HG02840 (cell line): ENCODE measurements around the gene HDAC1.
A peak's percentile ranks its signal among the peaks of the same experiment; 100 is the strongest.

Experiments used
- ATAC-seq: cut with Tn5 transposase; IDR thresholded peaks from one replicate; pipeline ENCODE4 v1.9.1; 2021; ENCODE audit warnings: mild to moderate bottlenecking, moderate library complexity, moderate number of reproducible peaks; ENCODE audit not compliant: unreplicated experiment, low FRiP score

HDAC1 gene

DNA sequence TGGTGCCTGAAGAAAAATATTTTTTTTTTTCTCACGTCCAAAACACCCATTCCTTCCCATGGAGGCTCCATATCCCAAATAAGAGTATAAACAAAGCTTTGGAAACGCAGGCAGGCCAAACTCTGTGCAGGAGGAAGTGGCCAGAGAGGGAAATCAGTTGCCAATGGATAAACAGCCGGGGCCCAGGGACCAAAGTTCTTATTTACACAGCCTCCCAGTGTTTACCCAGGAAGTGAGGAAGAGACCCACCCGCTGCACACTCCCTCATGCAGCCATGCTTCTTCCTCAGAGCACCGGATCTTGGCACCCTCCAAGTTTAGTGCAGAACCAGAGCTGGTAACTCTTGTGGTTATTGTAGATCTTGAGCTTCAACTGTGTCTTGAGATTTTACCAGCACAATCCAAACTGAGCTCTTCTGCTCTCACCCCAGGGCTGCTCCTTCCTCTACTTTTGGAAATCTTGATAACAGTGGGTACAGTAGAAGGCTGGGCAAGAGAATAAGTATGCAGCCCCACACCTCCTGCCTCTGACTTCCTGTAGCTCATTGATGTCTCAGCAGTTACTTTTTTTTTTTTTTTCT is 29.9 kb downstream of the HDAC1 start:
- no peak for ATAC-seq

DNA sequence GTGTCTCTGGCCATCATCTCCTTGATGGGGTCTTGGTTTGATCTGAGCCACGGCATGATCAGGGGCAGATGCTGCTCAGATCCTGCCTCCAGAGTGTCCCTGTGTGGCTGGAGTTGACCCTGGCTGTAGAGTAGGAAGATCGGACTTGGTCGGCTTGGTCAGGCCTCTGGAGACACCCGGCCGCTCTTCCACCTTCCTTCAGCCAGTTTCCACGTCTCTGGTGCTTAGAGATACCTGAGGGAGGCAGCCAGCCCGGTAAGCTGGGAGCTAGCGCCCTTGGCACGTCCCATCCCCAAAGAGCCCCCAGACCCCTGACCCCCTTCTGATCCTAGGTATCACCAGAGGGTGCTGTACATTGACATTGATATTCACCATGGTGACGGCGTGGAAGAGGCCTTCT is 35.3 kb downstream of the HDAC1 start:
- no peak for ATAC-seq

DNA sequence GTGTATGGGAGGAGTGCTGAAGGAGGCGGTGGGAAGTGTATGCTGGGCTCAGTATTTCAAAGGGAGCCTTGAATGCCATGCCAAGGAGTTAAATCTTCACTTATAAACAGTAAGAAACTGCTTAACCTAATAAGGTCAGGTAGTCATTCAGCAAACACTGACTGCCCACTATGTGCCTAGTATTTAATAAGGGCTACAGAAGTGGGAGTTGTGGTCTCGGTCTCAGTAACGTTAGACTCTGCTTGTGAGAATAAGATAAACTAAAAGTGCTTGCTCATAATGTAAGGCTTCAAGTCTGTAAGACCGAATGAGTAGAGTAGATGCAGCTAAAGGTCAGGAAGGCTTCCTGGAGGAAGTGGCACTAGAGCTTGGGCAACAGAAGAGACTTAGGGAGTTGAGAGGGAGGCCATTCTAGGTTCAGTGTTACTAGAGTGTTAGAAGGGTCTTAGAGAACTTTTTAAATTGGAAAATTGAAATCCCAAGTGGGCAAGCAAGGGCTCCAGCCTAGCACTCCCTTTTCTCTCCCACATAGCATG is 38.1 kb downstream of the HDAC1 start:
- ATAC-seq, result no peak

DNA sequence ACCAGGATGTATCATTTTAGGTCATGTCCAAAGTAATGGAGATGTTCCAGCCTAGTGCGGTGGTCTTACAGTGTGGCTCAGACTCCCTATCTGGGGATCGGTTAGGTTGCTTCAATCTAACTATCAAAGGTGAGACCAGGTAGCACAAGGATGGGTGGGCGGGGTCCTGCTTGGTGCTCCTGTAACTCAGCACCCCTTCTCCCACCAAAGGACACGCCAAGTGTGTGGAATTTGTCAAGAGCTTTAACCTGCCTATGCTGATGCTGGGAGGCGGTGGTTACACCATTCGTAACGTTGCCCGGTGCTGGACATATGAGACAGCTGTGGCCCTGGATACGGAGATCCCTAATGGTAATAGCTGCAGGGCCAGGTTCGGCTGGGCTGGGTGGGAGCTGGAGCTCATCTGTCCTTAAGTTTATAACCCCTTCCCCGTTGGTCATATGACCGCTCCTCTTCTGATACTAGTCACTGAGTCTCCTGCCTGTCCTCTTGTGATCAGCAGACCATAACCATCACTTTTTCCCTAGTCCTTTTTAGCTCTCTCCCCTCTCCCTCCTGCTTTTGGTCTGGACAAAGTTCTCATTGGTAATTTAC is 38.8 kb downstream of the HDAC1 start:
- ATAC-seq, result no peak

DNA sequence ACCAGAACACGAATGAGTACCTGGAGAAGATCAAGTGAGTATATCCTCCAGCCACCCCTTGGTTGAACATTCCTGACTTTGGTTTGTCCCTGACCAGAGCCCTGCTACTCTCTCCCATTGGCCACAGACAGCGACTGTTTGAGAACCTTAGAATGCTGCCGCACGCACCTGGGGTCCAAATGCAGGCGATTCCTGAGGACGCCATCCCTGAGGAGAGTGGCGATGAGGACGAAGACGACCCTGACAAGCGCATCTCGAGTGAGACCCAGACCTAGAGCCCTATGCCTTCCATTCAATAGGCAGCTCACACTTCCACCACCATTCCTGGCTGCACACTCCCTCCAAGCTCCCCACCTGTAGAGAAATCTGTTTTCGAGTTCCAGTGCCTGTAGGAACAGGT is 39.7 kb downstream of the HDAC1 start:
- no peak for ATAC-seq

DNA sequence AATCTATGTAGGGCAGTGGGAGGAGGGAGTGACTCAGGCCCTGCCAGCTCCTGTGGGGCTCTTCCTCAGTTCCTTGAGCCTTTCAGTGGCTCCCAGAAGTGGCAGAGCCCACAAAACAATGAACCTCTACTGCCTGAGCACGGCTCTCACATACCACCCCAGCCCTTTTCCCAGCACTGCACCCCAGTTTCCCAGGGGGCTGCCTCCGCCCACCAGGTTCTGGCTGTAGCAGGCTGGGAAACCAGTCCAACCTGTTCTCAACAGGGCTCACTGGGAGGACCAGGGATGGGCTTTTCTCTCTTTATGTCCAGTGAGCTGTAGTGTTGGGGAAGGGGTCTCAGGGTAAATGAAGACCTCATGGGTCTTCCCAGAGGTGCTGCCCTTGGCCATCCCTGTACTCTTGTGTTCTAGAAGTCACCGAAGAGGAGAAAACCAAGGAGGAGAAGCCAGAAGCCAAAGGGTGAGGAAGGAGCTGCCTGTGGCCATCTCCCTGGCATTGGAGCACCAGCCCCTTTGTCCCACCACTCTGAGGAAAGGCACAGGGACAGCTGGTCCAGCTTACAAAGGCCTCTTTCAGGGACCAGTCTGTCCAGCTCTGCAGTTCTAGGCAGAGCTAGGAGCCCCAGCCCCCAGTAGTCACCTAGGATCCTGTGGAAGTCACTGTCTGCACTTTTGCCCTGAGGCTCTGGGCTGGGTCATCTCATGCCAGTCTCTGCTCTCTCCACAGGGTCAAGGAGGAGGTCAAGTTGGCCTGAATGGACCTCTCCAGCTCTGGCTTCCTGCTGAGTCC is 40.6 kb downstream of the HDAC1 start:
- ATAC-seq, result no peak

DNA sequence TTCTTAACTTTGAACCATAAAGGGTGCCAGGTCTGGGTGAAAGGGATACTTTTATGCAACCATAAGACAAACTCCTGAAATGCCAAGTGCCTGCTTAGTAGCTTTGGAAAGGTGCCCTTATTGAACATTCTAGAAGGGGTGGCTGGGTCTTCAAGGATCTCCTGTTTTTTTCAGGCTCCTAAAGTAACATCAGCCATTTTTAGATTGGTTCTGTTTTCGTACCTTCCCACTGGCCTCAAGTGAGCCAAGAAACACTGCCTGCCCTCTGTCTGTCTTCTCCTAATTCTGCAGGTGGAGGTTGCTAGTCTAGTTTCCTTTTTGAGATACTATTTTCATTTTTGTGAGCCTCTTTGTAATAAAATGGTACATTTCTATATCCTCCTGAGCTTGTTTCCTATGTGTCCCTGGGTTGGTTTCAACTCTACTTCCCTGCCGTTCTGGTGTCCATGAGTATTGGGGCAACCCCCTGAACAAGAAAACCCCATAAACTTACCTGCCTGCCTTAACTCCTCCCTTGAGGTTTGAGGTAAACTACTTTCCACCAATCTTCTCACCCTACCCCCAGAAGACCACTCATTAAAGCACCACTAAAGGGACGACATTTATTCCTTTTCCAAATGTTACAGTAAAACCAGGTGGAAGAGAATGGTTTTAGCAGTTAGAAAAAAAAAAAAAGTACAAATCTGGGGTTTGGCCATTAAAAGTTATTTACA is 41.5 kb downstream of the HDAC1 start:
- ATAC-seq, result no peak

DNA sequence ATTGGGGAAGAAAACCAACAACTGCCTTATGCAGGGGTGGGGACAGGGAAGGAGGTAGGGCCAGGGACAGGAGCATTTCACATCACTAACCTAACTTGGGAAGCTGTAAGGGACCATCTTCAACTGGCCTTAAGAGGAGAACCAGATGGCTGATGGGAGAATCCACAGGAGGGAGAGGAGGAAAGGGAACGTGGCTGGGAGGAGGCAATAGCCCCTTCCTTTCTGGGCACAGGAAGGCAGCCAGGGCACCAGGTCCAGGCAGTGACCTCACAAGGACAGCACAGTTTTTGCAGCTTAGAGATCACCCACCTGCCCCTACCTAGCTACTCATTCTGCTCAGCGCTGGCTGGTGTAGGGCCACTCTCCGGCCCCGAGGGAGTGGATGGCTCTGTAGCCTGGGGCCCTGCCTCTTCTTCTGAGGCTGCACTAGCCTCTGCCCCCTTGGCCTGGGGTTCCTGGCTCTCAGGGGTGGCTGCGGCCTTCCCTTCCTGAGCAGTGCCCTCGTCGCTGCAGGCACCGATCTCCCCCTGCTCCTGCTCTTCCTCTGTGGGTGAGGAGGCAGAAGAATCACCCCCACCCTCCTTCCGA is 42.5 kb downstream of the HDAC1 start:
- ATAC-seq, result no peak

DNA sequence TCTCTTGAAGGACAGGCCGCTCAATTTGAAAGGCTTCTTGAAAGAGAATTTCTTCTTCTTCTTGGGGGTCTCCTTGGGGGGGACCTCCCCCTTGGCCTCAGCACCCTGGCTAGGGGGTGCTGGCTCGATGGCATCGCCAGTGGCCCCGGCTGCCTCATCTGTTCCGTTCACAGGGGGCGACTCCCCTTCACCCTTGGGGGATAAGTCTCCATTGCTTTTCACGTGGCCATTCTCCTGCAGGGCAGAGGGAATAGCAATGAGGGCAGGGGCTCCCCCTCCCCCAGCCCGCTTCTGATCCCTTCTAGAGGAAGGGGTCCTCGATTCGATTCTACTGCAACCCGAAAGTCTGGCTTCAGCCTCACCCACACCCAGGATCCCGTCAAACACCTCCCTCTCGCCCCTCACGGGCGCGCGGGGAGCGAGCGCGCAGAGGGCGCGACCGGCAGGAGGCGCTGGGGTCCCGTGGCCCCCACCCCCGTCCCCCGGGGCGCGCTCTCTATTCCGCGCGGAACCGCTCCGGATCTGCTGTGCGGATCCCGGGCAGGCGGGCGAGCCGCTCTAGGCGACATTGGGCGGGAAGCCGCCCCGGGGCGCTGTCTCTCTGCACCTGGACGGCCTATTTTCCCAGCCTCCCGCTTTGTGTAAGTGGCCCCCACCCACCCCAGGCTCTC is 43.1 kb downstream of the HDAC1 start:
- ATAC-seq, result no peak

DNA sequence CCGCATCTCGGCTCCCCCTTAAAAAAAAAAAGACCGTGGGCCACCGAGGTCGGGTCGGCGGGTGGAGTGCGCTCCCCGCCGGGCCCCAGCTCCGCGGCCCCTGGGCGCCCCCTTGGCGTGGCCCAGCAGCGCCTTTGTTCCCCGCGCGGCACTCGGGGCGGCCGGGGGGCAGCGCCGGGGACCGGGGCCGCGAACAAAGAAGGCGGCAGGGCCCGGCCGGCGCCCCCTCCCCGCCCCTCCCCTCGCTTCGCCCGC is 43.6 kb downstream of the HDAC1 start:
- no peak for ATAC-seq

DNA sequence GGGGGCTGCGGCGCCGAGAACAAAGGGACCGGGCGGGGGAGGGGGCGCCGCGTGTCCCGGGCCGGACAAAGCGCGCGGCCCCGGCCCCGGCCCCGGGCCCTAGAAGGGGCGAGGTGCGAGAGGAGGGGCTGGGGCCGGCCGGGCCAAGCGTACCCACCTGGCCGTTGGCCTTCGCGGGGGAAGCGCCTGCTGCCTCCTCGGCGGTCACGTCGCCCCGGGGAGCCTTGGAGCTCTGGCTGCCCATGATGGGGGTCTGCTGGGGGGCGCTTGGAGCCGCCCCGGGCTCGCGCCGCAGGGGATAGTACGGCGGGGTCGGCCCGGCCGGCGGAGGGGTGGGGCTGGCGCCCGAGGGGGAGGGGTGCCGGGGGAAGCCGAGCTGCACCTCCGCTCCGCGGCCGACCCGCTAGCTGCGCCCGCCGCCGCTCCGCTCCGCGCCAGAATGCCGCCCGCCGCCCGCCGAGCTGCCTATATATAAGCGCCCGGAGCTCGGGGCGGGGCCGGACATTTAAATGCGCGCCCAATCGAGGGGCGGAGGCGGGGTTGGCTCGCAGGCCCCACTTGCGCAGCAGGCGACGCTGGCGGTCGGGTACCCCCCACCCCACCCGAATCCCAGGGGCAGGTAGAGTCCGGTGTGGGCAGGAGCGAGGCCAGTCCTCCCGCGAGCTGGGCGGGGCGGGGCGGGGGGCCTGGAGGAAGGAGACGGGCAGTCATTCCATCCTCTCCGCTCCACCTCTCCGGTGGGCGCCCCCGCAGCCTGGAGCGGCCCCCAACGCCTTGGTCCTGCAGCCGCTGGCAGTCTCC is 44.1 kb downstream of the HDAC1 start, which contains the start of gene MARCKSL1:
Gene MARCKSL1, minus strand, starts transcription at position 444 of the 801 bp plus-strand sequence. Its CDS starts 200 bp downstream, at position 244.
- peak; percentile 44 for ATAC-seq

DNA sequence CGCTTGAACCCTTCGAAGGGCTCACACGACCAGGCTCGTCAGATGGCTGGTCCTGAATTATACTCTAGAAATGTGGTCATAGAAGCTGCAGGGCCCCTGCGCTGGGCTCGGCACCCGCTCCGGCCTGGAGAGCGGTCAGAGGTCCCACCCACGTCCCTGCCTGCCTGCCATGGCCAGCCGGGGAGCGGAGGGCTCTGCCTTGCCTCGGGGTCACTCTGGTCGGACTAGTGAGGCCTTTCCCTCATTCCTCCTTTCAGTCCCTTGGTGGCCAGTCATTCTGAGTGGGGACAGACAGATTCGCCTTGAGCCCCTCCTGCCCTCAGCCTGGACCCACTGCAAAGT is 44.7 kb downstream of the HDAC1 start:
- ATAC-seq, result no peak

DNA sequence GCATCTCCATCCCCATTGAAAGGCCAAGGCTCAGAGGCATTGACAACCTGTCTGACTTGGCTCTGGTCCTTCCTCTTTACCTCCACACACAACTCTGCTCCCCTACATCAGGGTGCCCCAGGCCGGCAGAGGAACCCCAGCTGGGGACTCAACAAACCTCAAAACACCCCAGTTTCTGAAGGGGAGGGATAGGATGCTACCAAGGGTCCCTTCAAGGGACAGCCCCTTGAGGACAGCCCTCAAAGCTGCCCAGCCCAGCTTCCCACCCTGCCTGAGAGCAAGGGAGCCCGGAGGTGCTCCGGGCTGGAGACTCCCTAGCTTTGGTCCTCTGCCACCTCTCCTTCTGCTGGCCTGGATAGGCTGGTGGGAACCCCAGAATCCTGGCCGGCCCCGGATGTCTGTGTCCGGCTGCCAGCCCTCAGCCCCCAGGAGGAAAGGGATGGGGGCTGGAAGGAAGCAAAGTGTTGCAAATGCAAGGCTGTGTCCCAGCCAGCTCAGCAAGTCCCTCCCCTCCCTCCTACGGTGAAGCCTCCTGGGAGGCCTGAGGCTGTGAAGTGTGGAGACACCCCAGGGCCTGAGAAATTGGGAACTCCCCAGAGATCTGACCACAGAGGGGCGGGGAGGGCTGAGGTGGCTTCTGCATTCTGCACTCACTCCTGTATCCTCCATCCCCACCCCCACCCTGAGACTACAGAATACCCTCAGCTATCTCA is 45.2 kb downstream of the HDAC1 start:
- ATAC-seq, result no peak

DNA sequence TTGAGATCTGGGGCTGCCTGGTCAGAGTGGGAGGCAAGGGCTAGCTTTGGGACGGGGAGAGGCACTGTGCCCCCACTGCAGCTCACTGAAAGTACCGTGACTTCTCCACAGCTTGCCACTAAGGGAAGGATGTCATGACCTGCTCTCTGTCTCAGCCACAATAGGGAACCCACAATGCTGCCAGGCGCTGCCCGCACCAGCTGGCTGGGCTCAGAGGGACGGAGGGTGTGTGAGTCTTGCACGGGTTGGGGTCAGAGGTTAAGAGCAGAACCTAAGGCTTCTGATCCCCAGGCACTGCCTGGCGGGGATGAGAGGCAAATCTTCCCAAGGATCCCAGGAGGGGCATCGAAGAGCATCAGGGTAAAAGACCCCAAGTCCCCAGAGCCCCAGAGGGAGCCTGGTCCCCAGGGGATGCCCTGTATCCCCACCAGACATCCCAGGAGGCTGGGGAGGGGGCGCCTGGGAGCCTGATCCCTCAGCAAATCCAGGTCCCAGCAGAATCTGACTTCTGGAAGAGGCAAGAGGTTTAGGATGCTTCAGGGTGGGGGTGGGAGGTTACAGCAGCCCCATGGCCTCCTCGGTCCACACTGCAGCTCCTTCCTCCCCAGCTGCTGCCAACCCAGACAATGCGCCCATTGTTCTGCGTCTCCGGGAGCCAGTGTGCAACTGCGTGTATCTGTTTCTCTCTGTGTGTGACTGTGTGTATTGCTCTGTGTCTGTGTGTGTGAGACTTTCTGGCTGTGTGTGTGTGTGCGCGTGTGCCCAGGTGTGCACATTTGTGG is 46.2 kb downstream of the HDAC1 start:
- ATAC-seq, result no peak

DNA sequence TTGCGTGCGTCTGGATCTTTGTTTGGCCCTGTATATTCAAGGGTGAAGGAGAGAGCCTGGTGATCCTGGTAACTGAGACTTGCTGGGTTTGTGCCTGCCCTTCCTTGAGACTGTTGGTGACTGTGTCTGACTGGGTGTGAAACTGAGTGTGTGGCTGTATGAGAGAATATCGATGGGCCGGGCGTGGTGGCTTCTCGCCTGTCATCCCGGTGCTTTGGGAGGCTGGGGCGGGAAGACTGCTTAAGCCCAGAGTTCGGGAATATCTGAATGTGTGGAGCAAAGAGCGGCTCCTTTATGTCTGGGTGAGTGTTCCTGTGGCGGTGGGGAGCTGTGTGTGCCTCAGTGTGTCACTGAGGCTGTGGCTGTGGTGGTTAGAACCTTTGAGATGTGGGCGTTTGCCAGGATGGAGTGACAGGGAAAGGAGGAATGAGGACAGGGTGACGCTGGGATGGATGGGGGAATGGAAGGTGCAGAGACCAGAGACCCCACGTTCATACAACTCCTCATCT is 46.8 kb downstream of the HDAC1 start:
- ATAC-seq, result no peak

DNA sequence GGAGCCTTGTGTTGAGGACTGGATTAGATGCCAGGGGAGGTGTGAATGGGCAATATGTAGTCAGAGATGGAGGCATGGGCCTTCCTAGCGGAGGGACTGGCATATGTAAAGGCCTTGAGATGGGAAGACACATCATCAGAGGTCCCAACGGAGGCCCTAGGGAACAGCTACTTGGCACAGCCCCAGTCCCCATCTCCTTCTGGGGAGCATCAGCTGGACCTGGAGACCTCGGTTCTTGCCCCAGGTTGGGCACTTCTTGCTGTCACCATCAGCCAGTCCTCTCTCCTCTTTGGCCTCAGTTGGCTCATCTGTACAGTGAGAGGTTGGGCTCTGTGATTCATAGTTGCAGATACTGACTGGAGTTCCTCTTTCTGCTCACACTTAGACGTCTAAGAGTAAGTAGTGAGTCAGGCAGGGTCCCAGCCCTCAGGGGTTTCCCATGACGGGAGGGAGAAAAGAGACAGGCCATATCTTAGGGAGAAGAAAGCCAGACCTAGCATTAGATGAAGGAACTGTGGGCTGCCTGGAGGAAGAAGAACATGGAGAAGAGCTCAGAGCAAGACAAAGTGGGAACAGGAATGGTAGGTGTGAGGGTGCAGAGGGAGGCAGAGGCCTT is 47.6 kb downstream of the HDAC1 start:
- ATAC-seq, result no peak

DNA sequence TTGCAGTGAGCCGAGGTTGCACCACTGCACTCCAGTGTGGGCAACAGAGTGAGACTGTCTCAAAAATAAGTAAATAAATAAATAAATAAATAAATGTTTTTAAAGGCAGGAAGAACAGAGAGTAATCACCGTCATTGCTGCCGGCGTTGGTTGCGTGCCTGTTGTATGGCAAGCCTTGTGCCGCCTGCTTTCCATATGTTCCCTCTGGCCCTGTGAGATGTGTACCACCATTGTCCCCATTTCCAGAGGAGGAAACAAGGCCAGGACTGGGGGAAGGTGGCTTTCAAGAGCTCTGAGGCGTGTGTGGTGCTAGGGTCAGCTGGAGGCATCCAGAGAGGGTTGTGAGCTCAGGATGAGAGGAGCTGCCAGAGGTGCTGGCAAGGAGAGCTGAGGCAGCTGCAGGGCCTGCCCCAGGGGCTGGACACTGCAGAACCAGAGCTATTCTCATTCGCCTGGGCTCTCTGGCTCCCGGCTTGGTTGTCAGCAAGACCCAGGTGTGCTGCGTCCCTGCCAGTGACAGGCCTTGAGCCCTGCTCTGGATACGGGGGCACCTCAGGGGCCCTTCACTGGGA is 49.4 kb downstream of the HDAC1 start:
- no peak for ATAC-seq
